Activated effector memory CD4-positive, alpha-beta T cell treated with anti-CD3 and anti-CD28 coated beads, Interleukin-2, amount 50 U/mL, for 16 hours (primary cell): ENCODE measurements around the gene TSPAN5.
"Not testable (repeated sequence)": the region's sequence is repeated elsewhere in the genome, so short reads cannot be mapped to it uniquely, and the experiment has no call there.

Experiments
- DNase-seq: peaks from one replicate; pipeline ENCODE4 v3.0.0-alpha.2; 2020

TSPAN5 gene

DNA sequence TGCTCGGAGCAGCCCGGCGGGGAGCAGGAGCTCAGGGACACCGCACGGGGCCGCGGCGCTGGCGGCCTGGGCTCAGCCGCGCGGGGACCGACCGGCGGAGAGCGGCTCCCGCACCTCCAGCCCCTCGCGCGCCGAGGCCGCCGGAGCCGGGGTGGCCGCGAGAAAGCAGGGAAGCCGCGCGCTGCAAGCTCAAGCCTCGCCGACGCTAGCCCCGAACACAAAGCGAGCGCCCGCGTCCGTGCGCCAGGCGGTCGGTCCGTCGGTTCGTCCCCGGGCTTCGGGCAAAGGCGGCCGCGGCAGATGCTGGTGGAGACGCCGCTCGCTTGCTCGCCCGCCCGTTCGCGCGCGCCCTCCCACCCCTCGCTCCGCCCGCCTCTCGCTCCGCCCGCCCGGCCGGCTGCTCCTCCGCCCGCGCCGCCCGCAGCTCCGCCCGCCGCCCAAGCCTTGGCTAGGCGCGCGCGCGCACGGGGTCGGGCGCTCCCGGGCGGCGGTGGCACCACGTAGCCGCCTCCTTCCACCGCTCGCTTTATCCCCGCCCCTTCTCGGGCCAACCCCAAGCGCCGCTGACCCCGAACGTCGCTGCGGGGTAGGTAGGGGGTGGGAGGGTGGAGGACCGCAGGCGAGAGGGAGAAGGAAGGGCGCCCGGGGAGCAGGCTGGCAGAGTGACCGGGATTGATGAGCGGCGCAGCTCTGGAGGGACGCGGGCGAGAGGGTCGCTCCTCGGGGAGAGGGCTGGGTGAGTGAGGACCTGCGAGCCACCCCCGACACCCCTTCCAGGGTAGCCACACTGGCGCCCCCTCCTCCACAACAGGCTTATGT, at the start of gene TSPAN5:
Gene TSPAN5 (minus strand): TSS at position 325 of the 819 bp plus-strand sequence.
- peak; percentile 94 for DNase-seq

DNA sequence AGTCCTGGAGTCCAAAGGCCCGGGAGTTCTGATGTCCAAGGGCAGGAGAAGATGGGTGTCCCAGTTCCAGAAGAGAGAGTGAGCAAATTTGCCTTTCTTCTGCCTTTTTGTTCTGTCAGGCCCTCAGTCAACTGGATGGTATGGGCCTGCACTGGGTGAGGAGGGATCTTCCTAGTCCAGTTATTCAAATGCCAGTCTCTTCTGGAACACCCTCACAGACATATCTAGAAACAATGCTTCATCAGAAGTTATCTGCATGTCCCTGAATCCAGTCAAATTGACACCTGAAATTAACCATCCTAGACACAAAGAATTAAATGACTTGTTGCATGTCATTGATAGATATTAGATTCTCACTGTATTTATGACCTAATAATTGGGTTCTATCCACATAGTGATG, 48.5 kb upstream of the TSPAN5 start:
- DNase-seq: no peak

DNA sequence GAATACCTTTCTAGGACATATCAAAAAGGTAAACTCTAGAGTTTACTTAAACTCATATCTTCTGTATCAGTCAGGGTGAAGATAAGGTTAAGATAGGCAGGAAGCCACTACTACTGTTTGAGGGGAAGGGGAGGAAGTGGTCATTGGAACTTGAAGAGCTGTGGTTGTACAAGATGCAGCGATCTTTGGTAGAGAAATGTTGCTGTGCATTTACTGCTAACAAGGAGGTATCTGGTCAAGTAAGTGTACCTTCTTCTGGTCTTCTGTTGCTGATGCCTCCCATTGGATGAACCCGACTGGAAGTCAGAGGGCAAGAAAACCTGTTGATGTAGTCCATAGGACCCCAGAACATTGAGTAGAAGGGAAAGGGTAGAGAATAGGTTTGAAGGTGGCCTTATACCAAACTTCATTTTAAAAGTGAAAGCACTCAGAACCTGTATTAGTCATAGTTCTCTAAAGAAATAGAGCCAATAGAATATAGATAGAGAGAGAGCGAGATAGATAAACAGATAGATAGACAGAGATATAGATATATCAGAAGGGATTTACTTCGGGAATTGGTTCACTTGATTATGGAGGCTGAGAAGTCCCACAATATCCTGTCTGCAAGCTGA, 47.9 kb upstream of the TSPAN5 start:
- DNase-seq: no peak

DNA sequence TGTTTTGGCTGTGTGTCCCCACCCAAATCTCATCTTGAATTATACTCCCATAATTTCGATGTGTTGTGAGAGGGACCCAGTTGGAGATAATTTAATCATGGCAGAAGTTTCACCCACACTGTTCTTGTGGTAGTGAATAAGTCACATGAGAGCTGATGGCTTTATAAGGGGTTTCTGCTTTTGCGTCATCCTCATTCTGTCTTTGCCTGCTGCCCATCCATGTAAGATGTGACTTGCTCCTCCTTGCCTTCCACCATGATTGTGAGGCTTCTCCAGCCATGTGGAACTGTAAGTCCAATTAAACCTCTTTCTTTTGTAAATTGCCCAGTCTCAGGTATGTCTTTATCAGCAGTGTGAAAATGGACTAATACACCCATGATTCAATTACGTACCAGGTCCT, 47.2 kb upstream of the TSPAN5 start:
- not testable (repeated sequence) for DNase-seq

DNA sequence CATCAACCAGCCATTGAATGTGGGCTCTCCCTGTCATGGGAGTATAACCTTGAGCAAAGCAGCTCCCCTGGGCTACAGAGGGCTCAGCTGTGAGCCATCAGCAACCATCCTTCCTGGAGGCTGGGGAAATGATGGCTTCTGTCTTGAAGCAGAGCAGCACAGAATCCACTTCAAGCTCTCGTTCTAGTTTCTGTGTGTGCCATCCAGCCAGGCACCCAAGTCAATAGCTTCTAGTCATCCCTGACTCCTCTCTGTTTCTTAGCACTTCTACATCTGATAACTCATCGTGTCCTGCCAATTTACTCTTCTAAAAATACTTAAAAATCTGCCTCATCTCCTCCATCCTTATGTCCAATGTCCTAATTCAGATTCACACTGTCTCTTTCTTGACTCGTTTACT, 42.2 kb upstream of the TSPAN5 start:
- DNase-seq: no peak

DNA sequence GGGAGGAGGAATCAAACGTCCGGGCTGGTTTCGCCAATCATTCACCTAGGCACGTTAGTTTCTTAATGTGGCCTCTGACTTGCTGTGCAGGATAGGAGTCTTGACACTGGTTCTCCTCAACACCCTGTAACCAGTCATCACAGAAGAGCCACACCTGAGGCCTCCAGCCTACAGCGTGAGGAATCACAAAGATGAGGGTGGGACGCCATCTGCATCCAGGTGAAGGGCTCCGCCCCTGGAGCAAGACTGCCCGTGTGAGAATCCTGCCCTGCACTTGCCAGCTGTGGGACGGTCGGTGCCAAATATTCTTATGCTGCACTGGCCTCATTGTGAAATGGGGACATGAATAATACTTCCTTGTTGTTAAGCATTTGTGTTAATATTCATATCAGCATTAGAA, 35.7 kb upstream of the TSPAN5 start:
- no peak for DNase-seq

DNA sequence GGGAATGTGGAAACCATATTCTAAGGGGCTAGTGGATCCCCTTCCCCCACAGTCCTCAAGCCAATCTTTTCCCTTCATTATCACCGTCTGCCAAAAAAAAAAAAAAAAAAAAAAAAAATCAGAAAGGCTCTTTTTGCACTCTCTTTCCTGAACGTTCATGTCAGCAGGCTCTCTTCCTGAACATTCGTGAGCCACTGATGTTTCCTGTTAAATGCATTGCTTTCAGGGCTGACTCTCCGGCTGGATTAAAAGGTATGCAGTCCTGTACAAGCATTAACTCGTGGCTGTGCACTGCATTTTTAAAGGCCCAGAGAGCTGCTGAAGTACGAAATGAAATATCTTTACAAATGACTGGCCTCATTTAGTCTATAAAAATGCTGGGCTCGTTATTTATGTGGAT, 34.0 kb upstream of the TSPAN5 start:
- no peak for DNase-seq

DNA sequence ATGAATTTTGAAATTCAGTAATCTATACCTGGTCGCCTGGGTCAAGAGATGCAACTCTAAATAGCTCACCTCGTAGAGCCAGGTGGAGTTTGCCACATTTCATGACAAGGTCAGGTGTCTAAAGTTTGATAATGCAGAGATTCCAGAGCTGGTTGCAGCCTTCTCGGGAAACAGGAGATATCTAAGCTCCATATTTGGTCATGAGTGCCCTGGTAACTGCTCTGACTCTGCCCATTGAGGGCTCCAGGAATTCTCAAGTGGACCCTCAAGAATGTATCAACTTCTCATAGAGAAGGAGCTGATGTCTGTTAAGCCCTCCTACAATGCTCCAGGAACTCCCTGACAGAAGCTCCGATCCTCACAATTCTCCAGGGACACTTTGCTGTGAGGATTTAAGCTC, 33.2 kb upstream of the TSPAN5 start:
- DNase-seq: no peak

DNA sequence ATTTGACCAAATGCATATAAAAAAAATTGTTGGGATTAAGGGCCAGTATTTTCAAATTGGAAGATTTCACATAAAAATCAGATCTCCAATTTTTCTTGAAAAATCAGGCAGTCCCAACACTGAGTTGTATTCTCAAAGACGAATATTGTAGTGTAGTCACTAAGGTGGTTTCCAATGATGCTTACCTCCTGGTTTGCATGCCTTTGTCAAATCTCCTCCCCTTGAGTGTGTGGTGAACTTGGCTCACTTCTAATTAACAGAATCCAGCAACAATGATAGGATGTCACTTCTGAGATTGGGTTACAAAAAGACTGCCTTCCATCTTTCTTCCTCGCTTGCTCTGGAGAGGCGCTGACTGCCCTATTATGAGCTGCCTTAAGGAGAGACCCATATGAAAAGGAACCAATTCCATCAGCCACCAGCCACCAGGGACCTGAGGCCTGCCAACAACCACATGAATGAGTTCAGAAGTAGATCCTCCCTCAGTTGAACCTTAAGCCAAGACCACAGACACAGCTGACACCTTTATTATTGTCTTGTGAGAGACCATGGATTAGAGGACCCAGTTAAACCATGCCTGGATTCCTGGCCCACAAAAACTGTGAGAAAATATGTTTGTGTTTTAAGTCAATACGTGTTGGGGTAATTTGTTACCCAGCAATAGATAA, 31.2 kb upstream of the TSPAN5 start:
- DNase-seq: no peak

DNA sequence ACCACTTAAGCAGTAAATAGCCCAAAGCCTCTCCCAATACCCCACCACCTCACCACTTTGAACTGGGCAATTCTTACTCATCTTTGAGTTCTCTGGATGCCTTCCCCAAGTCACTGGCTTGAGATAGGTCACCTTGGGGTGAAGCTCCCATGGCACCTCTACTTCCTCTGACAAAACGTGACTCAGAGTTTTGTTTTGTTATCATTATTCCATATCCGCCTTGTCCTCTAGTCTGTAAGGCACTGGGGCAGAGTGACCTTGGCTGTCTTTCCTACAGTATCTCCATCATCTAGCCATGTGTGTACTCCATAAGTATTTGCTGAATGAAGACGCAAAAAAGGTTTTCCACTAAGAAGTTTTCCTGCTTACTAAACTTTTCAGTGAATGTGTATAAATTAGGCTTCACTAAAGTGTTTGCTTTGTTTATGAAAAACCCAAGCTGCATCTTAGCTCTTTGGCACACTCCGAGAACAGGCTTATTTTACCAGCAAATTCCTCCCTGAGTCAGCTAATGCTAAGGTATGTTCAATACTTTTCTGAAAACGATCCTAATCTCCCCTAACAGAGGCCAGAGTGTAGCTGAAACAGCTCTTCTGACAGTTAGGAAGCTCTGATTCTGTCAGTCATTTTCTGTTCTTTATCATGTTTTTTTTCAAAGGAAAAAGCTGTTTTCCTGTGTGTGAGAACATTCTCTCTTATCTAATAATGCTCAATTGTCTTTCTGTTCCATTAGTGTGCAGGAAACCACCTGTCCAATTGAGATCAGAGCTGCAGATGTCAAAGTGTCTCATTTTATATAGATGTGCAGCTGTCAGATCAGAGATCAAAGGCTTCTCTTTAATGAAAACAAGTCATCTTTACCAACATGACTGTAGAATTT, 30.2 kb upstream of the TSPAN5 start:
- DNase-seq: peak; percentile 66

DNA sequence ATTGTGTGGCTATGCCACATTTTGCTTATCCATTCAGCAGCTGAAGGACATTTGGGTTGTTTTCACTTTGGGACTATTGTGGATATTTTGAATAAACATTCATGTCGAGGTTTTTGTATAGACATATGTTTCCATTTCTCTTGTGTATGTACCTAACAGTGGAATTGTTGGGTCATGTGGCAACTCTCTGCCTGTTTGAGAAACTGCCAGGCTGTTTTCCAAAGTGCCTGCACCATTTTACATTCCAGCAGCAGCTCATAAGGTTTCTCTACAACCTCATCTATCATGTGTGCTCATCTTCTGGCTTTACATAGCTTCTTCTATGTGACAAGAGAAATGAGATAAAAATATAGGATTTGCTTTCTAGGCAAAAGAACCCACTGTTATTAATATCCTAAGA, 29.5 kb upstream of the TSPAN5 start:
- no peak for DNase-seq

DNA sequence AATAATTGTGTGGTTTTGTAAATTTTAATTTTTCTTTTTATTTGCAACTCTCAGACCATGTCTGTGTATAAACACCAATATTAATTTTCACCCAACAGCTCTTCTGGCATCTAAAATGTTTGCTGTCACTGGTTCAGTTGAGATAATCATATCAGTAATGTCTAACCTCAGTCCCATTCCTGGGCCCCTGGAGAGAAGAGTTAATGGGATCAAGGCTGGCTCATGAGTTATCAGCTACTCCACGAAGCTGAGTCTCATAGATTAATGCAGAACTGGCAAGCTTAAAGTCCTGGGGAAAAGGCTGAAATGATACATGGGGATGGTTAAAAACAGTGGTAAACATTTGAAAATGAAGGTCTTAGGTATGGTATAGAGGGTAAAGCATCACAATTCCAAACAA, 28.4 kb upstream of the TSPAN5 start:
- DNase-seq: no peak

DNA sequence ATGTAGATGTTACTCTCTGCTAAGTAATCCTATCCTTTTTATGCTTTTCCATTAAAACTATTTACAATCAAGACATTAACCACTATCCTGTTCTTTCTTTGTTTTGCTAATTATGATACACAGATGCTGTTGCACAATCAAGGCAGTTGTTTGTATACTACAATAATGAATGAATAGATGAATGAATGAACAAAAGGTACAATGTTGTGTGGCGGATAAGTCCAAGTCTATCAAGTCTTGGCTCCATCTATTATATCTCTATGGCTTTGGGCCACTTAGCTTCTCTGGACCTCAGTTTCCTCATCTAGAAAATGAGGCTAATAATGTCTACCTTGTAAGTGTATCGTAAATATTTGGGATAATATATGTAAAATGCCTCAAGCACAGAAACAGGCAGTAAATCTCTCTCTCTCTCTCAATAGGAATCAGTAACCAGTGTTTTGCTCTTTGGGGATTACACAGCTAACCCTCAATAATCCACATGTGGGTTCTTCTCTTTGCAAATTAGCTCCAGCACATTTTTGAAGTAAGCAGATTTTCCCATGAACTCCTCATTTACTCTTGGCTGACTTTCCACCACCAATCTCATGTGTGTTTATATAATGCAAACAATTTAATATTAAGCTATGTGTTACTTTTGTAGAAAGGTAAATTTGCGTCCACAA, 27.8 kb upstream of the TSPAN5 start:
- DNase-seq: no peak

DNA sequence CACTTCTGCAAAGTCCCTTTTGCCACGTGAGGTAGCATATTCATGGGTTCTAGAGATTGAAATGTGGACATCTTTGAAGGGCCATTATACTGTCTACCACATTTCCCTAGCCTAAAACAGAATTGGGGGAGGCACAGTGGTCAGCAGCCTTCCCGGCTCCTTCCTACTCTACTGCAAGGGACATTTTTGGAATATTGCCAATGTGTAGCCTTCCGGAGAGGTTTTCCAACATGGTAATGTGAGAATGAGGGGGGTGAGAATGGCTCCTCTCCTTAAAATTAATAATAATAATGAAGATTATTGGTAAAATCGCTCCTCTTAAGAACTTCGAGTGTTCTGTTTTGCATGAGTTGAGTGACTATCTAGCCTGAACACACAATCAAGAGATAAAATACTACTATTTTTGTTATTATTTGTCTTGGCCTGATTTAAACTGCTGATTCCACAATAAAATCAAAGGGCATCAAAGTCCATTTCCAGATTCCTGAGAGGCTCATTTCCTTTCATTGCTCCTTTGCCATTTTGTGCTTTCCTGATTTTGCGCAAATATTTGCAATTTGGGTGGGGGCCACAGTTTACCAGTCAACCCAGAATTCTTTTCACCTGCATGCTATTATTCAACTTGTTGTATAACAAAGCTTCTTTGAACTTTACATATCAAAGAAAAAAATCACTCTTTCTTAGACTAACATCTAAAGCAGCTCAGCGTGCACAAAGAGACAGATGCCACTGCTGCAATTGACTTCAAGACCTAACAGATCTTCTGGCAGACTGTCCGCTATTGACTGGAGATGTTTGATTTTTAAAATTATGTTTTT, 27.0 kb upstream of the TSPAN5 start:
- no peak for DNase-seq

DNA sequence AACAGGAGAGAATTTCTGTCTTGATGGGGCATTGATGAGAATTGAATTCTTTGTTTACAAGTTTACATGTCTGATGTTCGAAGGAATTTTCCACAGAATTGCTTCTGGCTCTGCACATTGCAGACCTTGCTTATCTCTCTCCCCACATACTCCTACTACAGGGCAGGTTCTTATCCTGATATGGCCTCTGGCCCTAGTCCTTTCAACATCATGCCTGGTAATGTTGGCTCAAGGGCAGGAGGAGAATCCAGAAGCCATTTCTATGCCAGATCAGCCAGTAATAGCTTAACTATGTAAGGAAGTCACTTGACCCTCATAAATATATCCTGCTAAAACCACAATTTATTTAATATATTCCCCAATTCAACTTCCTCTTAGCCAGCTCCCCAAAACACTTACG, 24.3 kb upstream of the TSPAN5 start:
- DNase-seq: no peak

DNA sequence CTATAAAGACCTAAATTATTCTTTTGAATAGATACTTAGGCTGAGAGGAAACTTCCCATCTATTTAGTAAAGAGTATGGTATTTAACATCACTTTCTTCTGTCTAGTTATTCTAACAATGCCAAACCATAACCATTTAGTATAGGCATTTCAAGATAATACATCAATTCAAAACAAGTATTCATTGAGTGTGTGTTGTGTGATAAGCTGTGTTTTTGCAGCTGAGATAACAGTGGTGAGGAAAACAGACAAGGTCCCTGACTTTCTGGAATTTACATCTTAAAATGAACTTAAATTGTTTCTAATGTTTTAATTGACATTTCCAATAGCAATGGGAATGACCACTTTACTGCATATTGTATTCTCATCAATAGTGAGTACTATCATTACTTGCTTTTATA, 22.4 kb upstream of the TSPAN5 start:
- DNase-seq: no peak

DNA sequence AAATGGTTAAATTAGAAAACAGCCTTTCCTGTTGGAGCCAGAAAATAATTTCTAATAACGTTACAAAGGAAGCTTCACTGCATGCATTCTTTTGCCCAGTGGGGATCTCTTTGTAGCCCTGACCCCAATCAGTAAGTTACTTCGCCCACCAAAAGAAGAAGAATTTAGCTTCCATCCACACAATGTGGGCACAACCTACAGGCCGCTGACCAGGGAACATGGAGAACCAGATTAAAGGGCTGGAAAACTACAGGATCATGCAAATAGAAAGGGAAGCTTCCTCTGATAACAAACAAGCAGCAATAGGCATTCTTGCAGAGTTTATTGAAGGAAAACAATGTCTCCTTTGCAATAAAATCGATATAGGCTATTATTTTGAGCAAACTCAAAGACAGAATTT, 21.3 kb upstream of the TSPAN5 start:
- no peak for DNase-seq

DNA sequence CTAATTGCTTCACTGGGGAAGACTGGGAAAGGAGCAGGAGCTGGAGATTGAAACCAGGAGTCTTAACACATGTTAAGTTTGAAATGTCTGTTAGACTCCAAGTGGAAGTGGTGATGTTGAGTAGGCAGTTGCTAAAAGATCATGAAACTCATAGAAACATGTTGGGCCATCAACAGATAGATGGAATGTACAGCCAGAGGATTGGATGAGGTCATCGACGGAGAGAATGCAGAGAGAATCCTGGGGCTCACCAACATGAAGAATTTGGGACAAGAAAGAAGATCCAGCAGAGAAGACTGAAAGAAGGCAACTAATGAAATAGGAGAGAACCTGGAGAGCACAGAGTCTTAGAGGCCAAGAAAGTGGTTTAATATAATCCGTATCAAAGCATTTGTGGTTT, 19.4 kb upstream of the TSPAN5 start:
- DNase-seq: no peak

DNA sequence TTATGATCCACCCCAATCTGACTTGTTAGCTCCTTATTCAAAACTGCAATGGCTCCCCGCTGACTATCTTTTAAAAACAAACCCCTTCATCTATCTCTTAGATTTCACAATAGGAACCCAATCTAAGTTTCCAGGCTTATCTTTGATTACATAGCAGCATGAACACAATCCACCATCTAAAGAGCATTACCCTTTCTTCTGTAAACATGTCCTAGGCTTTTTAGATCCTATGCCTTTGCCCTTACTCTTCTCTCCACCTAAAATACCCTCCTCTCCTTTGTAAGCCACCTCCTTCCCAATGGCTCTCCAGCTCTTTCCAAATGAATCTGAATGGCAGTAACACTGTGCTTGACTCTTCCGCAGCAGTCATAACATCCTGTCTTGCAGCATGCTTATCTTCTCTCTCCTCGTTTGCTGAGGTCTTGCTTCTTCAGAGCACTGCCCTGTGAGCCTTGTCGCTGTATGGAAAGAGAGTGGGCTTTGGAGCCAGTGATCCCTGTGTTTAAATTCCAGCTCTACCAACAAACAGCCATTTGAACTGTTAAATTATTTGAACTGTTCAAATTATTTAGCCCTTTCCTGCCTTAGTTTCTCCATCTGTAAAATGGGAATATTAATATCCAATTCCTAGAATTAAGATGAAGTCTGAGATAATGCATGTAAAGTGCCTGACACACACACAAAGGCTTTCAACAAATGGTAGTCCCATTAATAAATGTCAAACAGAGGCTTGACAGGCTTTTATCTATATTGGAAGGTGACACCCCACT, 16.2 kb upstream of the TSPAN5 start:
- DNase-seq: no peak

DNA sequence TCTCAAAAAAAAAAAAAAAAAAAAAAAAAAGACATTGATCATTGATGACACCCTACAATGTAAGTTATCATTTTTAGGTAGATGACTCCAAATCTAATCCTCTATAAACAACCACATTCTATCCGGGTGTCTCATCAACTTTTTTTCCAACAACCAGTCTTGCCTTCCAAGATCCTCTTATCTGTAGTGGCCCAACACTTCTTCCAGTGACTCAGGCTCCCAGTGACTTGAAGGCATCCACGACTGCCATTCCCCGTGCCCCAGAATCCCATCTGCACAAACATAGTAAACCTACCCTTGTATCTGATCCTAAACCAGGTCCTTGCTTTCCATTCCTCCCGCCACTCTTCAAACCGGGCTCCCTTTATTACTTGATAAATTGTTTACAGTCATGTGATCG, 15.6 kb upstream of the TSPAN5 start:
- no peak for DNase-seq

DNA sequence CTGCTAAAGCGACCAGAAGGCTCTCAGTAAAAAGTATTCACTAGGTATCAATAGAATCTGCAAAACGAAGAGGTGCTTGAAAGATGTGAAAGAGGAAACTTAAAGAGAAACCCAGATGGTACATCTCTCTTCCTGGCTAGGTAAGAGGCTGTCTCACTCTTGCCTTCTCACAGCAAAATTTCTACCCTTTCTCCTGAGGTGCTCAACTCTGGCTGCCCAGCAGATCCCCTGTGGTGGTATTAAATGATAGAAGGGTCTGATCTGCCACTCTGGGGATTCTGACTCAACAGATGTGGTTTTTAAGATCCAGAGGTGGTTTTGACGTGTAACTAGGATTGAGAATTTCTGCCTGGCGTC, 14.9 kb upstream of the TSPAN5 start:
- DNase-seq: no peak
